Inflammatory macrophage treated with lipopolysaccharide for 1 hour (primary cell): ENCODE results near the gene LYST.
"Not testable (repeated sequence)": the region's sequence is repeated elsewhere in the genome, so short reads cannot be mapped to it uniquely, and the experiment has no call there.

Experiments
- DNase-seq, 2 donors: peaks; one replicate each; pipeline ENCODE4 v3.0.0-alpha.2; 2020 to 2022

Gene LYST

DNA sequence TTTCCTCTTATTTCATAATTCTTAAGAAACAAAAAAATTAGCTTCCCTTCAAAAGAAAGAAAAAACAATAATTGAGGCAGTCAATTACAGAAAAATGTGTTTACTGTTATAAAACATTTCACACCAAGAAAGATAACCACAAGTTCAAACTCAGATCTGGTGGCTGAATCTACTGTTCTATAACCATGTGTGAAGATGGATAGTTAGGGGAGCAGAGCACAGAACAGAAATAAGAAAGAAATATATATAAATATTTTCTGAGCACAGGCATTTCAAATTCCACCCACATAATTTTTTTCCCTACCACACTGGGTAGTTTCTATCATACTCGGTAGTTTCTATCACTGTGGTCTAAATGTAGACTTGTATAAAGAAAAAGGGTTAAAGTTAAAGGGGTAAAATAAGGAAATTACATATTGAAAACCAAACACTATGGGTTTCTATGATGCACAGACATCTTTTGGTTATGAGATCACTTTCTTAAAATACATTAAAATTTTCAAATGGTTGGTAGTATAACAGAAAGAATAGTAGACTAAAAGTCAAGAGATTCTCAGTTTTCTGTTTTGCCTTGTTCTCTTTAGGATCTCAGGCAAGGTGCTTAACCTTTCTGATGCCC lies 10.8 kb downstream of the LYST start:
- no peak for DNase-seq

DNA sequence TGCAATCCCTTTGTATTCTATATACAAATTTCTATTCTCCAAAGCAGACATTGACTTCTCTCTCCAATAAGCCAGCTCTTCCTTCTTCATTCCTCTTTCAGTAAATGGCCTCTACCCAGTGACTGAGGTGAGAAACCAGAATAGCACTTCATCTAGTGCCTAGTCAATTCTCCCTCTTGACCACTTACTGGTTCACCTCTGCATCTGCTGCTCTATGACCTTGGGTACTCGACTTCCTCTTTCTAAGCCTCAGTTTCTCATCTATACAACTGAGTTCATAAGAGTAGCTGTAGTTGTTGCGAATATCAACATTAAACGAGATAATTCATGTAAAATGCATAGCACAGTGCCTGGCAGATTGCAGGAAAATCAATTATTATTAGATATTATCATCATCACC lies 12.4 kb downstream of the LYST start:
- no peak for DNase-seq

DNA sequence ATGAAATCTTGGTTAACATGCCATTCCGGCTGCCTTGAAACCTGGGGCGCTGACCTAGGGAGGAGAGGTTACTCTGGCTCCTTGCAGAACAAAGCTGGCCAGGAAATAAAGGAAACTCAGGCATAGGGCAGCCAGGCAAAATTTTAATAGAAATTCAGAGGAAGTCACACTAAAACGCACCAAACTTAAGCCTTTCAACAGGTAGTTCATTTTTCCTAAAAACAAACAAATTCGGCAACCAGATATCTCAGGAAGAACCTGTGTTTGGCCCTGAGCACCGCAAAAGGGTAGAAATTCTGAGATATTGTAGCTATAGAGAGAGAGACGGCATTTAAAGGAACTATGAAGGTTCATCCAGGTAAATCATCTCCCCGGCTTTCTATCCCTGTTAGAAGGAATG lies 13.1 kb downstream of the LYST start:
- DNase-seq: no peak

DNA sequence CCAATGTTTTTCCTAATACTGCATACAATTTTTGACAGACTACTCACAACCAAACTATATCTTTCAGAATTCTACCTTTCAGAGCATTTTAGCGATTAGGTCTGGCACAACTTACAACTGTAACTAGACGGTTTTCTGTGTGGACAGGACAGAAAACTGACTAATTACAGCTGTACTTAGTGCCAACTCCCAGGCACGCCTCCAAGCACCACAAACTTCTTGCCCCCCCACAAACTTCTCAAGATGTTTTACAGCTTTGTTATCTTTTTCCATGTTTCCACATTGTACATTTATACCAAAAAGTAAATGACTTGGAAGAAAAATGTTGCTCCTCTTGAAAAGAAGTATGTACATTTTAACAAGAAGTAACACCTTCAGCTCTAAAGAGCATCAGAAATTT lies 13.8 kb downstream of the LYST start:
- no peak for DNase-seq

DNA sequence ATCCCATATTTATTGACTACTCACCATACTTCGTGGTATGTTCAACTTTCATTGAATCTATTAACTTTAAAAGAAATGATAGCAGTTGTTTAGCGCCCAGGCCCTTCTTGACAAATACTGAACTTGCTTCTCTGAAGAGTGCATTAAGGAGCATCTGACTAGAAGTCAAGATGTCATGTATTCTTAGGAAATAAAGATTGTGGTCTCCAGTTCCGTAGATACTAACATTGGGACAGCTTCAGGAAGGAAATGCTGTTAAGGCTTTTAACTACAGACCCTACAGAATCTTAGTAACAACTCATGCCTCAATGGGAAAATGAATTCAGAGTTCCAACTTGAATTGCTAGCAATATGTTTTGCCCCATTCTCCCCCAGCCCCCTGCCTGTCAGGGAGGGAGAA lies 14.8 kb downstream of the LYST start:
- DNase-seq: peak; percentile 35 to 56

DNA sequence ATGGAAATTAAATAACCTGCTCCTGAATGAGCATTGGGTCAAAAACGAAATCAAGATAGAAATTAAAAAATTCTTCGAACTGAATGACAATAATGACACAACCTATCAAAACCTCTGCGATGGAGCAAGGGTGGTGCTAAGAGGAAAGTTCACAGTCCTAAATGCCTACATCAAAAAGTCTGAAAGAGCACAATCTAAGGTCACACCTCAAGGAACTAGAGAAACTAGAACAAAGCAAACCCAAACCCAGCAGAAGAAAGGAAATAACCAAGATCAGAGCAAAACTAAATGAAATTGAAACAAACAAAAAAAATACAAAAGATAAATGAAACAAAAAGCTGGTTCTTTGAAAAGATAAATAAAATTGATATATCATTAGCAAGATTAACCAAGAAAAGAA lies 18.5 kb downstream of the LYST start:
- DNase-seq: not testable (repeated sequence)

DNA sequence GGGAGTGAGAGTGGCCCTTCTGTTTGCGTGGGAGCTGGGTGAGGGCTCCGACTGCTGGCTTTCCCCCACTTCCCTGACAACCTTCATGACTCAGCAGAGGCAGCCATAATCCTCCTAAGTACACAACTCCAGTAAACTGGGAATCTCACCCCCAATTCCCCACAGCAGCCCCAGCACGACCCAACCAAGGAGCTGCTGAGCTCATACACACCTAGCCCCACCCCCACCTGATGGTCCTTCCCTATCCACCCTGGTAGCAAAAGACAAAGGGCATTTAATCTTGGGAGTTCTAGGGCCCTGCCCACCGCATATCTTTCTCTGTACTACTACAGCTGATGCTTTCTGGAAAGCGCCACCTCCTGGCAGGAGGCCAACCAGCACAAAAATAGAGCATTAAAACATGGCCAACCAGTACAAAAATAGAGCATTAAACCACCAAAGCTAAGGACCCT lies 21.0 kb downstream of the LYST start:
- not testable (repeated sequence) for DNase-seq

DNA sequence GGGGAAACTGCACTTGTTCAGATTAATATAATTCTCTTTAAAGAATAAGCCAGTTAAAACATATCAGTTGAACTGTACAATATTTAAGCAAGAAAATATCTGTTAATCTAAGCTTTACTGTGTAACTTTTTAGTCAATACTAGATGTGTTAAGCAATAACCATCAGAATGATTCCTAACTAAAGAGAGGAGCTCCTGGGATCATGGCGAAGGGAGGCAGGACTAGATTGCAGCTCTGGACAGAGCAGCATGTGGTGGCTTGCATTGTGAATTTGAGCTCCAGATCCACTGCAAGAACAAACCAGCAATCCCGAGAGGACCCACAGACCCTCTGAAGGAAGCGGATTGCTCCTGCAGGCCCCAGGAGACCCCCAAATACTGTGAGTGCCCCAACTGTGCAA lies 21.9 kb downstream of the LYST start:
- no peak for DNase-seq

DNA sequence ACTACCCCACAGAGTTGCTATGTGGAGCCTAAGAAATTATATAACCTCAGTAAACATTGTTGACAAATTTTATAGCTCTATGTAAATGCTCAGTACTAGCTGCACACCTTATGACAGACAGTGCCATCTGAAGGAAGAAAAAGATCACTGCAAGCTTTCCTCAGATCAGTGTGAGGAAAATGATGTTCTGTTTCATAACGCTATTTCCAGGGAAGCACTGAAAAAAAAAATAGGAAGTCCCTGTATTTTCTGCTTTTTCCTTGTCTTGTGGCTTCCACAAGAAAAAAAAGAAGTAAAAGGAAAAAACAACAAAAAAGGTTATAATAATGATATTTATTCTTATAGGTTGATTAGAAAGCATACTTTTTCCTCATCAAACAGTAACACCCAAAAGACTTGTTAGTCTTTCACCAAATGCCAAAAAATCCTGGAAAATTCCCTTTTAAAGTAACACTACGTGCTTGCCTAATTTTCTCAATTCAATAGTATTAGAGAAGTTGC lies 23.2 kb downstream of the LYST start:
- peak; percentile 75 to 82 for DNase-seq

DNA sequence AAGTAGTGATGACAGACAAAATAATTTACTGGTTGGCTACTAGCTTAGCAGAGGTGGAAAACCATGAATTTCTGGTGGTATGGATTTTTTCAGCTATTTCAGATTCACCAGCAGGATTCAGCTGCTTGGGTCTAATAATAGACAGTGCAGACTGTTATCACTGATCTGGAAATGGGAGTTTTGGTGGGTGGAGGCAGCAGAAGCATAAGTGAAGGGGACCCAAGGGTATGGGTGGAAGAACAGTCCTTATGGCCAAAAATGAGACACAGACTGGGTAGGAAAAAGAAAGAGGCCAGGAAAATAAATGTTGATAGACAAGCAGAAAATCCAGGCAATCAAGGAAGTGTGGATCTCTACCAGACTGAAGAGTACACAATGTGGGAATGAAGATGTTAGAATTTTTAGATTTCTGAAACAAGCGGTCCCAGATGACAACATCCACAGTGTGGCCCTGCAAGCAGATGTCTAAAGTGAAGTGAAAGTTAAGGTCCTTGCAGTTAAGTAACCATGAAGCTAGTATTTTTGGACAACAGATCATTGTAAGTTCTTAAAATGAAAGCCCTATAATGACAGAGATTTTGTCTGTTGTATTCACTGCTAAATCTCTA lies 24.7 kb downstream of the LYST start:
- DNase-seq: peak; percentile 62 to 80

DNA sequence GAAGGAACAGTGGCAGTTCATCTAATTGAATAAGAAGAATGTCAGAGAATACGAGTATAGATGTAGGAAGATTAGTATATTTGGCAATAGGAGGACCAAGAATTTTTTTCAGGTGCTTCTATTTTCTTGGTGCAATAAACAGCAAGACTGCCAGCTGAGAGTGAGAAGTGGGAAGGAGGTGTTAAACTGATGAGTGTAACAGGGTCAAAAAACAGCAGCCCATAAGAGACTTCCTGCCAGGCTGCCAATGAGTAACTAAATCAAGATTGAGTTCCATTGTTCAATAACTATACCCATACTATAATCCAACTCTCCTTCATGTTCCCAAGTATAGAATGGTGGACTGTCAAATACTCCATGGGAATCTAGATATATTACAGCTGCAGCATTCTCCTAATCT lies 28.7 kb downstream of the LYST start:
- no peak for DNase-seq

DNA sequence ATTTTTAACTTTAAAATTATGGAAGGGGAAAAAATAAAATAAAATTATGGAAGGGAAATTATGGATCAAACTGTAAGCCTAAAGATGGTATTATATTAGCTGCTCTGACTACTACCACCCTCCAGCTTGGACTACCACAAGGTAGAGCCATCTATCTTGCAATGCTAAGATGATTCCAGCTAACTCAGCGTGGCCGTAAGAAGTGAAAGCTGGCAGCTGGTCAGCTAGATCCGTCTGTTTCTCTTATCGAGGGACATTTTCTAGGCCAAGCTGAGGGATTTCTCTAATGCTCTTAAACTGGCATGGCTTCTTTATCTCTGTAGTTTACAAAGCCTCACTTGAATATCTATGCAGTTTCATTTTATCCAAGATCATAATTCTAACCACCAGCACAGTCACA lies 31.5 kb downstream of the LYST start:
- peak in 1 of 2 donors; percentile 37 for DNase-seq

DNA sequence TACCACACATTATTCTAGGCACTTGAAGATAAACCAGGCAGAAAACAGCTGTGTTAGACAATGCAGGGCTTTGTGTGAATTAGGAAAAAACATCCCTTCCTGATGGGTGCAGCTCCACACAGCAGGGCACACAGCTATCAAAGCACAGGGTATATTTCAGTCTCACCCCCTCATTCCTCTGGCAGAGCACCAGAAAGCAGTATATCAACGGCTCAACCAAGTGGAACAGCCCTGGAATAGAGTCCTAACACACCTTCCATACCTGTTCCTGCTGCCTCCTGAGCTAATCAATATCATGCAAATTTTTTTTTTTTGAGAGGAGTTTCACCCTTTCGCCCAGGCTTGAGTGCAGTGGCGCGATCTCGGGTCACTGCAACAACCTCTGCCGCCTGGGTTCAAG lies 32.1 kb downstream of the LYST start:
- DNase-seq: no peak

DNA sequence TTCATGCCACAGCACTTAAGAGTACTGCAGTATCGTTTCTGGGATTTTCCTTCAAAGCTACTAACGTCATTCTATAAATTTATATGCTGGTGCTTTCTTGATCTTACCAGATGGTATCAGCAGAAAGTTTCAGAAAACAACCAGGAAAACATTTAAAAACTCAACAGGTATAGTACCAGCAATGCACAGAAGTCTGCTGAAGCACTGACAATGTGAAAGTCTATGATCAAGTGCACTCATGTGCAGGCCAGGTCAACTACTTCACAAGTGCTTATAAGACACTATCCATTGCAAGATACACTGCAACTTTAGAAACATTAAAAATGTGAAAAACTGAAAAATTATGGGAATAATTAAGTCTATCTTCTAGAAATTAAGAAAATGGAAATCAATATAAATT lies 34.7 kb downstream of the LYST start:
- no peak for DNase-seq

DNA sequence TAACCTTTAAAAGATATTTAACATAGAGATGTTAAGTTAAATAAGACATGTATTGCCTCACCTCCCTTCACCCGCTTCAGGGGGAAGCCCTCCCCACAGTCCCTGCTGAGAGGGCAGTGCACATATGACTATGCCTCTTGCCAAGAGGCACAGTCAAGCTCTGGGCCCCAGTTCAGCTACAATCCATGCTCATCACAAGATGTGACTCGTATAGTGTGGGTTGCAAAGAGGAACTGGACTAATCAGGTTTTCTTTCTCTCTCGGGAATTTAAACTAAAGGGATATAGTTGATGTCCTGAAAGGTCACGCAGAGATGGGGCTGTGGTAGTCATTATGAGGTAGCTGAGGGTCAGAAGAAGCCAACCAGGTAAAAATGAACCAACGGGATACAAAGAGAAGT lies 35.6 kb downstream of the LYST start:
- peak; percentile 89 to 98 for DNase-seq

DNA sequence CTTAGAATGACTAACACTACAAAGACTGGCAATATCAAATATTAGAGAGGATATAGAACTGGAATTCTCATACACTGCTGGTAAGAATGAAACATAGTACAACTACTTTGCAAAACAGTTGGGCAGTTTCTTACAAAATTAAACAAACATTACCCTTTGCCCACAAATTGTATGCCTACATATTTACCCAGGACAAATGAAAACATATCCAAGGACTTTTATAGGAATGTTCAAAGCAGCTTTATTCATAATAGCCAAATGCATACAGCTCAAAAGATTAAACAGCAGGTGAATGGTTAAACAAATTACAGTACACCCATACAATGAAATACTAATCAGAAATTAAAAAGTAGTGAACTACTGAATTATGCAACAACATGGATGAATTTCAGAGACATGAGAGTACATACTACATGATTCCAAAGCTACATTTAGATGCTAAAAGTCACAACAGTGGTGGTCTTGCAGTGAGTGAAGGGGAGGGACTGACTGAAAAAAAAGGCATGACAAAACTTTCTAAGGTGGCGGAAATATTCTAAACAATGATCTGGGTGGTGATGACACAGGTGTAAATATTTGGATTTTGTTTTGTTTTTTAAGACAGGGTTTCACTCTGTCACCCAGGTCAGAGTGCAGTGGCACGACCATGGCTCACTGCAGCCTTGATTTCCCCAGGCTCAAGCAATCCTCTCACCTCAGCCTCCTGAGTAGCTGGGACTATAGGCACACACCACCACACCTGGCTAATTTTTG lies 40.4 kb downstream of the LYST start:
- DNase-seq: no peak

DNA sequence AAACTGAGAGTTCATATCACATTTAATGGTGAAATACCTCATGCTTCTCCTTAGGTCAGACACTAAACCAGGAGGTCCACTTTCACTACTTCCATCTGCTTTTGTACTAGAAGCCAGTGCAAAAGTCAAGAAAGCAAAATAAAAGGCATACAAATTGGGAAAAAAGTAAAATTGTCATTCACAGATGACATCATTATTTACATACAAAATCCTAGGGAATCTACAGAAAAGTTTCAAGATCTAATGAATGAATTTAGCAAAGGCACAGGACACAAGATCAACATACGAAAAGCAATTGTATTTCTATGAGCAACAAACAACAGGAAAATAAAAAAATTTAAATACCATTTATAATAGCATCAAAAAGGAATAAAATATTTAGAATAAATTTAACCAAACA lies 41.5 kb downstream of the LYST start:
- DNase-seq: no peak

DNA sequence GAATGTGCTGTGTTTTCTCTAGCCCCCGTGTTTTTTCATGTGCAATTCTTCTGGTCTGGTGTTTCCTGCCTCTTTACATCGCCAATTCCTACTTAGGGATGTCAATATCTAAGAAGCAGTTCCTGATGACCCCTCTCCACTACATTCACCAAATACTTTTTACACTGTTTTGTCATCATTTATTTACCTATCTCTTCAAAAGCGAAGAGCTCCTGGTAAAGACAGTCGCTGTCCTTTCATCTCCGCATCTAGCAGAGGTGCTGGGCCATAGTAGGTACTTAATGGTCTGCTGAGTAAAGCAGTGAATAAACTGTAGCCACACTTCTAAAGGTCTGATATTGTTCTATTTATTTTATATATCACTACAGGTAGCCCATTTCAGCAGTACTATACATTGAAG lies 43.0 kb downstream of the LYST start:
- DNase-seq: no peak

DNA sequence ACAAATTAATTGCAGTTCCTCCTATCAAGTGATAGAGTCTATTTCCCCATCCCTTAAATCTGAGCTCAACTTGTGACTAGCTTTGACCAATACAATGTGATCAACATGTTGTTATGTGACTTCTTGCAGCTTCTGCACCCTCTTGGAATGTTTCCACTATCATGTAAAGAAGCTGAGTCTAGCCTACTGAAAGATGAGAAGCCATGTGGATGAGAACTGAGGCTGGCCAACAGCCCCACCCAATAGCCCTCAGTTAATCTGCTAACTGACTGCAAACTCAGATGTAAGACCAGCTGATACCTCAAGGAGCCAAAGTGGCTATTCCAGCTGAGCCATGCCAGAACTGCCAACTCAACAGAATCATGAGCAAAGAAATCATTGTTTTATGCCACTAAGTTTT lies 44.0 kb downstream of the LYST start:
- DNase-seq: no peak

DNA sequence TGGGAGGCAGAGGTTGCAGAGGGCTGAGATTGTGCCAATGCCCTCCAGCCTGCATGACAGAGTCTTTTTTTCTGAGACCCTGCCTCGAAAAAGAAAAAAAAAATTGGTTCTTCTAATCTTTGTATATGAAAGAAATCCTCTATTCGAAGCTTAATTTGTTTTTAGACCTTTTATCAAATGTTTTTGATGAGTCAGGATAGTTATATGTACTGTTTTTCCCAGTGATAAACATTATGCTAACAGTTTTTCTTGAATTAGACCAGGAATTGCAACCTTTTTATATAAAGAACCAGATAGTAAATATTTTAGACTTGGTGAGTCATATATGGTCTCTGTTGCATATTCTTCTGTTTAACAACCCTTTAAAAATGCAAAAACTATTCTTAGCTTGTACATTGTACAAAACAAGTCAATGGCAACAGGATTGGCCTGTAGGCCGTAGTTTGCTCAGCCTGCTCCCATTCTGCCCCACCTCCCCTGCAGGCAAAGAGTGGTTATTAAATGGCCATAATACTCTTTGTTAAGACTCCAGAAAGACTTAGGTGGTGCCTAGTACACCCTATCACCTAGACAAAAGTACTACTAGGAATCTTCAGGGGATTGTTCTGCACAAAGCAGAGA lies 45.2 kb downstream of the LYST start:
- DNase-seq: no peak

DNA sequence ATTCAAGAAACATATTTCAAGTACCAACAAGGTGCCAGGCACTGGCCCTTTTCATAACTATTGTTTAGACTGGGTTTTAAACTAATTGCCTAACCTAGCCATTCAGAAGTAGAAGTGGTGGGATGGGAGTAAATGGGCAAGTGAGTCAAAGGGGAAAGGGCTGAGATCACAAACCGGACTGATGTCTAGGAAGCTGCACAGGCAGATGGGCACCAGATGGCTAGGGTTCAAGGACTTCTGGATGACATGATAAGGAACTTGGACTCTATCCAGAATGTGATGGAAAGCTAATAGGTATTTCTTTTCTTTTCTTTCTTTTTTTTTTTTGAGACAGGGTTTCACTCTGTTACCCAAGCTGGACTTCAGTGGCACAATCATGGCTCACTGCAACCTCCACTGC lies 46.6 kb downstream of the LYST start:
- no peak for DNase-seq

DNA sequence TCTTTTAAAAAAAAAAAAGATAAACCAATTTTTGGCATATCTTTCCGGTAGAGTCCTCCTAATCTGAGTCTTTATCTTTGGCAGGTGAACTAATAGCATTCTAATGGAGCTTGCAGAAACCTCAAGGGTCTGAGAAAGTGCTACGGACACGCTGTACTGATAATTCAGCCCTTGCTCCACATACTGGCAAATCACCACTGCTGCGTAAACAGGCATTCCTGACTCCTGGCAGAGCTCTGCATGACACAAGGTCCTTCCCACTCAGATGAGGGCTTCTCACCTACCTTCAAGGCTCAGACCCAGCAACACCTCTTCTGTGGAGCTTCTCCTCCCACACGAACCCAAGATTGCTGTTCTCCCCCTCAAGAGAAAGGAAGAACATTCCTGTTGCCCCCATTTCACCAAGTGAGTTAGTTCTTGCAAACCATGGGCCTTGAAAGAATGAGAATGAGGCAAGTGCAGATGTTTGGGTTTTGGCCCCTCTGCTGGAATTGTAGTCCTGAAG lies 48.0 kb downstream of the LYST start:
- DNase-seq: no peak

DNA sequence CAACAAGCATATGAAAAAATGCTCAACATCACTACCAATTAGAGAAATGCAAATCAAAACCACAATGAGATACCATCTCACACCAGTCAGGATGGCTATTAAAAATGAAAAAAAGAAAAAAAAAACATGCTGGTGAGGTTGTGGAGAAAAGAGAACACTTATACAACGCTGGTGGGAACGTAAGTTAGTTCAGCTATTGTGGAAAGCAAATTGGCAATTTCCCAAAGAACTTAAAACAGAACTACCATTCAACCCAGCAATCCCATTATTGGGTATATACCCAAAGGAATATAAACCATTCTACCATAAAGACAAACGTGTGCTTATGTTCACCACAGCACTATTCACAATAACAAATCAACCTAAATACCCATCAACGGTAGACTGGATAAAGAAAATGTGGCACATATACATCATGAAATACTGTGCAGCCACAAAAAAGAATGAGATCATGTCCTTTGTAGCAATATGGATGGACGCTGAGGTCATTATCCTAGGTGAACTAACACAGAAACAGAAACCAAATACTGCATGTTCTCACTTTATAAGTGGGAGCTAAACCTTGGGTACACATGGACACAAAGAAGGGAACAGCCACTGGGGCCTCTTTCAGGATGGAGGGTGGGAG lies 49.5 kb downstream of the LYST start:
- DNase-seq: peak in 1 of 2 donors; percentile 39
